ENCODE measurements around the gene RAB39A.
"Not testable (repeated sequence)": the region's sequence is repeated elsewhere in the genome, so short reads cannot be mapped to it uniquely, and the experiment has no call there.

RAB39A gene

GRCh38 chr11:107931206-107931605 is 3.0 kb downstream of the RAB39A start:
- DNase-seq (ENCODE audit: low read depth): no peak
- no peak overlapping the region for H3K4me3 ChIP-seq (ENCODE audit: low read depth, low read length)
- TF ChIP-seq, protein P1, sequence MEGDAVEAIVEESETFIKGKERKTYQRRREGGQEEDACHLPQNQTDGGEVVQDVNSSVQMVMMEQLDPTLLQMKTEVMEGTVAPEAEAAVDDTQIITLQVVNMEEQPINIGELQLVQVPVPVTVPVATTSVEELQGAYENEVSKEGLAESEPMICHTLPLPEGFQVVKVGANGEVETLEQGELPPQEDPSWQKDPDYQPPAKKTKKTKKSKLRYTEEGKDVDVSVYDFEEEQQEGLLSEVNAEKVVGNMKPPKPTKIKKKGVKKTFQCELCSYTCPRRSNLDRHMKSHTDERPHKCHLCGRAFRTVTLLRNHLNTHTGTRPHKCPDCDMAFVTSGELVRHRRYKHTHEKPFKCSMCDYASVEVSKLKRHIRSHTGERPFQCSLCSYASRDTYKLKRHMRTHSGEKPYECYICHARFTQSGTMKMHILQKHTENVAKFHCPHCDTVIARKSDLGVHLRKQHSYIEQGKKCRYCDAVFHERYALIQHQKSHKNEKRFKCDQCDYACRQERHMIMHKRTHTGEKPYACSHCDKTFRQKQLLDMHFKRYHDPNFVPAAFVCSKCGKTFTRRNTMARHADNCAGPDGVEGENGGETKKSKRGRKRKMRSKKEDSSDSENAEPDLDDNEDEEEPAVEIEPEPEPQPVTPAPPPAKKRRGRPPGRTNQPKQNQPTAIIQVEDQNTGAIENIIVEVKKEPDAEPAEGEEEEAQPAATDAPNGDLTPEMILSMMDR (IDR thresholded peaks at IDR 0.05; ENCODE audit: insufficient read depth, low read depth, low read length, missing control alignments): no peak

DNA sequence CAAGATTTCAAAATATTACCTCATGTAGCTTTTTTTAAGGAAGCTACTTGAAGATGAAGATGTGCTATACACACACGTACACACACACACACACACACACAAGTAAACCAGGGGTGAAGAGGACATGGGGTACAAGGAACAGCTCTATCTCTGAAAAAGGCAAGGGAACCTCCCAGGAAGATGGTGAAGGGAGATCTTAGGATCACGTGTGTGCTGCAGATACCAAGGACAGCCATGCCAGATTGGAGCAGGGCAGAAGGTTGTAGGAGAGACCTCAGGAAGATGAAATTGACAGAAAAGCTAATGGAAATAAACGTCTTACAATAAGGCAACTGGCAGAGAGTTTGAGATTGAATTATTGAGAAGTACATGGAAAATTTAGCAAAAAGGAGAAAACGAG is 19.7 kb downstream of the RAB39A start:
- TF ChIP-seq, protein P1 (IDR thresholded peaks at IDR 0.05; ENCODE audit: insufficient read depth, low read depth, low read length, missing control alignments): no peak
- DNase-seq (ENCODE audit: low read depth): no peak
- no peak overlapping the region for H3K4me3 ChIP-seq (ENCODE audit: low read depth, low read length)

DNA sequence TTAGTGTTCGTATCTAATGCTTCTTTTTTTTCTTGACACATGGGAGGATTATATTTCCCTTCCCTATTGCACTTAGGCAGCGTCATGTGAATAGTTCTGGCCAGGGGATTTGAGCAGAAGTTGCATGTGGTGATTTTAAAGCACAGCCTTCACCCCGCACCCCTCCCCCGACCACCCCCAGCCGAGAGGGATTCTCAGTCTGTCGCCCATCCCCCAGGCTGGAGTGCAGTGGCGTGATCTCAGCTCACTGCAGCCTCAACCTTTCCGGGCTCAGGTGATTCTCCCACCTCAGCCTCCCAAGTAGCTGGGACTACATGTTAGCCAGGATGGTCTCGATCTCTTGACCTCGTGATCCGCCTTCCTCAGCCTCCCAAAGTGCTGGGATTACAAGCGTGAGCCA is 20.1 kb downstream of the RAB39A start:
- not testable (repeated sequence) for DNase-seq (ENCODE audit: low read depth); H3K4me3 ChIP-seq (ENCODE audit: low read depth, low read length)

DNA sequence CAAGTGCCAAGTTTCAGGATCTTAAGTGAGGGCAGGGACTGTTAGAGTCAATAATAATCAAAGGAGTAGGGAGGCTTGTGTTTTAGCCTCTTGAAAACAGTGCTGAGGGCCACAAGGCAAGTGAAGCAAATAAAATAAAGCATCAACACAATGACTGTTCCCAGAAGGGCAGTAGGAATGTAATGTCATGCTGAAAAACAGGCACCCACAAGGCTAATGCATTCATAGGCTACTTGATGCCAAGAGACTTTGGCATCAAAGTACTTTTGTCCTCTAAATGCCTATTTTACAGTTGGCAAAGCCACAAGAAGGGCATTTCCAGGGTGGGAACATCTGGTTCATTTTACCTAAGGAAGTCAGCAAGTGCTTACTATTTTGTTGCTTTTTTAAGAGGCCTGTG is 22.9 kb downstream of the RAB39A start:
- TF ChIP-seq, protein P1 (IDR thresholded peaks at IDR 0.05; ENCODE audit: insufficient read depth, low read depth, low read length, missing control alignments): no peak
- H3K4me3 ChIP-seq (ENCODE audit: low read depth, low read length): no peak overlapping the region
- DNase-seq (ENCODE audit: low read depth): no peak

- DNase-seq (ENCODE audit: low read depth): no peak
- TF ChIP-seq, protein P1 (IDR thresholded peaks at IDR 0.05; ENCODE audit: insufficient read depth, low read depth, low read length, missing control alignments): no peak
- no peak overlapping the region for H3K4me3 ChIP-seq (ENCODE audit: low read depth, low read length)
These were observed 25.2 kb downstream of the RAB39A start for GRCh38 chr11:107953446-107953845.

GRCh38 chr11:107956543-107956942 is 28.3 kb downstream of the RAB39A start:
- TF ChIP-seq, protein P1 (IDR thresholded peaks at IDR 0.05; ENCODE audit: insufficient read depth, low read depth, low read length, missing control alignments): no peak
- H3K4me3 ChIP-seq (ENCODE audit: low read depth, low read length): no peak overlapping the region
- no peak for DNase-seq (ENCODE audit: low read depth)

DNA sequence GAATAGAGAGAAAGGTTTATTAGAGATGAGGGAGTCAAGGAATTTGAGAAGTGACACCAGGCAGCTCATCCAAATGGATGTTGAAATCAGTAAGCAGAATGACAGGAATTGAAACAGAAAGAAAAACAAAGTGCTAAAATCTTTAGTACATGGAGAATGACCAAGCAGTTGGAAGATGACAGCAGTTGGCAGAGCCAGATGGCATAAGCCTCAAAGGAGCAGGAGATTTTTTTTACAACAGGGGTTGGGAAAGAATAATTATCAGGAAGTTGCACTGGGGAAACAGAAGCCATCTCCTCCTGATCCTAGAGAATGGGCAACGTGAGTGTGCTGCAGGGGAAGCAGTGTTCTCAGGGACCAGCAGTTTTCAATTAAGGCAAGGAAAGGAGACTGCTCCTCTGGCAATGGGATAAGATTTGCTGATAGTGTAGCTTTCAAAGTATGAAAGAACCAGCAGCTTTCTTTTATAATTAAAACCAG is 28.9 kb downstream of the RAB39A start:
- H3K4me3 ChIP-seq (ENCODE audit: low read depth, low read length): no peak overlapping the region
- TF ChIP-seq, protein P1 (IDR thresholded peaks at IDR 0.05; ENCODE audit: insufficient read depth, low read depth, low read length, missing control alignments): no peak
- DNase-seq (ENCODE audit: low read depth): peak; percentile 9
